Gastroesophageal sphincter (tissue), 3 donors: ENCODE measurements around the gene AZIN2.

Experiments used
- CTCF ChIP-seq, 4 experiments: fragments of 200-600 bp in 2 of 4; fragments of 450-650 bp in 2 of 4; sonication (generic) in 1 of 4; IDR thresholded peaks; one replicate each; pipeline ENCODE4 v1.5.1; 2017 to 2019; ENCODE audit warnings: antibody characterized with exemption in 4 of 4, mild to moderate bottlenecking in 2 of 4, moderate library complexity in 2 of 4
- EP300 ChIP-seq: sonication (generic); formaldehyde crosslinking; IDR thresholded peaks from one replicate; pipeline ENCODE4 v1.6.1; 2017; ENCODE audit warnings: antibody characterized with exemption, mild to moderate bottlenecking
- POLR2A ChIP-seq, 2 donors: fragments of 450-650 bp; IDR thresholded peaks; one replicate each; pipeline ENCODE4 v1.6.1; 2017; ENCODE audit warnings: antibody characterized with exemption in 2 of 2, mild to moderate bottlenecking in 2 of 2, moderate library complexity in 1 of 2

GRCh38 chr1:33056426-33056825 is 24.5 kb upstream of the AZIN2 start:
- TF ChIP-seq EP300 (no peak), POLR2A (IDR thresholded peaks at IDR 0.05) (no peak), CTCF (IDR thresholded peaks at IDR 0.05) (no peak)
